Endodermal cell (in vitro differentiated cells): ENCODE results near the gene MYO15B. TPM values are rescaled to one million over a fixed set of nuclear protein-coding genes. Genes with fewer than 3 reads are reported as not detected.

ENCODE experiments used
- DNase-seq: peaks from one replicate; pipeline ENCODE4 v3.0.0-alpha.2; 2017
- H3K27ac ChIP-seq: 2 replicates; pipeline ENCODE4 v1.5.1; 2013; ENCODE audit warnings: mild to moderate bottlenecking, low read depth, low read length, moderate library complexity
- H3K27me3 ChIP-seq: 2 replicates; pipeline ENCODE4 v1.6.1; 2013; ENCODE audit warnings: mild to moderate bottlenecking, low read length, moderate library complexity; ENCODE audit not compliant: insufficient read depth, control insufficient read depth, poor library complexity, severe bottlenecking
- H3K36me3 ChIP-seq: 2 replicates; pipeline ENCODE4 v1.7.0; 2013; ENCODE audit warnings: mild to moderate bottlenecking, low read length, moderate library complexity; ENCODE audit not compliant: control insufficient read depth, insufficient read depth
- H3K4me1 ChIP-seq: one replicate; pipeline ENCODE4 v1.7.0; 2013; ENCODE audit warnings: low read length; ENCODE audit not compliant: control insufficient read depth, insufficient read depth
- H3K4me3 ChIP-seq: 2 replicates; pipeline ENCODE4 v1.5.1; 2013; ENCODE audit warnings: mild to moderate bottlenecking, low read length, moderate library complexity
- H3K9ac ChIP-seq: 2 replicates; pipeline ENCODE4 v1.6.1; 2013; ENCODE audit warnings: mild to moderate bottlenecking, low read length, moderate library complexity; ENCODE audit not compliant: poor library complexity, severe bottlenecking; ENCODE audit errors: extremely low read depth
- H3K9me3 ChIP-seq: 2 replicates; pipeline ENCODE4 v1.6.1; 2013; ENCODE audit warnings: mild to moderate bottlenecking, low read length, moderate library complexity; ENCODE audit not compliant: control insufficient read depth
- H3K27ac Mint-ChIP-seq: 2 replicates; pipeline ENCODE4 v1.8.0; 2020; ENCODE audit warnings: mixed read lengths
- H3K27me3 Mint-ChIP-seq: 2 replicates; pipeline ENCODE4 v1.8.0; 2021; ENCODE audit warnings: mild to moderate bottlenecking, mixed read lengths; ENCODE audit not compliant: insufficient read depth
- H3K36me3 Mint-ChIP-seq: 2 replicates; pipeline ENCODE4 v1.8.0; 2020; ENCODE audit warnings: low read depth, mixed read lengths
- H3K4me1 Mint-ChIP-seq: 2 replicates; pipeline ENCODE4 v1.8.0; 2020; ENCODE audit warnings: mixed read lengths
- H3K4me3 Mint-ChIP-seq: 2 replicates; pipeline ENCODE4 v1.8.0; 2020; ENCODE audit warnings: mild to moderate bottlenecking, moderate library complexity, mixed read lengths
- H3K9me3 Mint-ChIP-seq: 2 replicates; pipeline ENCODE4 v1.8.0; 2020; ENCODE audit warnings: mild to moderate bottlenecking, mixed read lengths
- WGBS, 2 experiments: methylation state at CpG; one replicate each; pipeline versions ENCODE4 v1.1.5 to v1.1.7; 2013; ENCODE audit warnings: missing lambda C conversion rate in 2 of 2, mixed read lengths in 1 of 2; ENCODE audit not compliant: insufficient coverage in 1 of 2, insufficient read length in 1 of 2; 5-methylcytosine and 5-hydroxymethylcytosine counted together
- long read RNA-seq, 4 experiments: library from polyadenylated mRNA in 2 of 4; library from RNA in 1 of 4; library from capped mRNA in 1 of 4; stranded (forward) in 3 of 4; unstranded in 1 of 4; transcript quantifications; one replicate each; pipeline ENCODE4 v2.0.0, GENCODE V29; 2020 to 2021; ENCODE audit warnings: inconsistent platforms in 1 of 4
- polyA plus RNA-seq, 2 experiments: library from polyadenylated mRNA; stranded (reverse); fragments of 50-300 nt; gene quantifications; one replicate each; pipeline ENCODE4 v1.2.3, GENCODE V29; 2013
- total RNA-seq, 2 donors: library from RNA; stranded (reverse); fragmentation: NEBNext Ultra II Directional in 1 of 2; extraction: Animal tissue kit (Norgen Biotek cat#: 25700) in 1 of 2; gene quantifications; 2 replicates in 1 of 2; 3 replicates in 1 of 2; pipeline ENCODE4 v1.2.1, GENCODE V29; 2021
- TF ChIP-seq, protein P1 (sequence below): fragments of 200-600 bp; sonication (generic); conservative IDR thresholded peaks from 2 replicates; pipeline ENCODE4 v1.5.0; 2021; ENCODE audit warnings: antibody characterized with exemption, mild to moderate bottlenecking

Gene MYO15B
- 100 to 1,000 TPM in 1 of 2 donors, 10 to 100 TPM in 1; 89.0 to 123 TPM for total RNA-seq
- 22.2 TPM for polyA plus RNA-seq (2013, experiment 1 of 2)
- 14.5 TPM for polyA plus RNA-seq (2013, experiment 2 of 2)
- long read RNA-seq, experiment 1, partial matches to known transcripts = 1 of 1 reads
- long read RNA-seq, experiment 1, other reads (novel, unspliced or antisense) = 0 of 1 reads
- long read RNA-seq, experiment 2, partial matches to known transcripts = 4 of 13 reads
- long read RNA-seq, experiment 2, other reads (novel, unspliced or antisense) = 9 of 13 reads
- long read RNA-seq, experiment 3, partial matches to known transcripts = 11 of 25 reads
- long read RNA-seq, experiment 3, other reads (novel, unspliced or antisense) = 14 of 25 reads
- long read RNA-seq, experiment 4, partial matches to known transcripts = 1 of 1 reads
- long read RNA-seq, experiment 4, other reads (novel, unspliced or antisense) = 0 of 1 reads

GRCh38 chr17:75587675-75588595 is at the start of gene MYO15B:
MYO15B (plus strand) TSS chr17:75587800; CDS start chr17:75588058, 258 bp downstream.
- H3K36me3 ChIP-seq = no peaks in the 10 kb centered on the region
- no peak within 1 kb of the TSS for H3K27ac Mint-ChIP-seq
- H3K9me3 ChIP-seq = no peaks in the 10 kb centered on the region
- H3K36me3 Mint-ChIP-seq = no peaks in the 10 kb centered on the region
- H3K9ac ChIP-seq = peak within 1 kb of the TSS; percentile 30
- no peaks in the 10 kb centered on the region for H3K4me1 ChIP-seq
- peaks cover 12% of the 10 kb centered on the region for H3K27me3 ChIP-seq
- TF ChIP-seq, protein P1, sequence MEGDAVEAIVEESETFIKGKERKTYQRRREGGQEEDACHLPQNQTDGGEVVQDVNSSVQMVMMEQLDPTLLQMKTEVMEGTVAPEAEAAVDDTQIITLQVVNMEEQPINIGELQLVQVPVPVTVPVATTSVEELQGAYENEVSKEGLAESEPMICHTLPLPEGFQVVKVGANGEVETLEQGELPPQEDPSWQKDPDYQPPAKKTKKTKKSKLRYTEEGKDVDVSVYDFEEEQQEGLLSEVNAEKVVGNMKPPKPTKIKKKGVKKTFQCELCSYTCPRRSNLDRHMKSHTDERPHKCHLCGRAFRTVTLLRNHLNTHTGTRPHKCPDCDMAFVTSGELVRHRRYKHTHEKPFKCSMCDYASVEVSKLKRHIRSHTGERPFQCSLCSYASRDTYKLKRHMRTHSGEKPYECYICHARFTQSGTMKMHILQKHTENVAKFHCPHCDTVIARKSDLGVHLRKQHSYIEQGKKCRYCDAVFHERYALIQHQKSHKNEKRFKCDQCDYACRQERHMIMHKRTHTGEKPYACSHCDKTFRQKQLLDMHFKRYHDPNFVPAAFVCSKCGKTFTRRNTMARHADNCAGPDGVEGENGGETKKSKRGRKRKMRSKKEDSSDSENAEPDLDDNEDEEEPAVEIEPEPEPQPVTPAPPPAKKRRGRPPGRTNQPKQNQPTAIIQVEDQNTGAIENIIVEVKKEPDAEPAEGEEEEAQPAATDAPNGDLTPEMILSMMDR = peak; percentile 64
- H3K4me1 Mint-ChIP-seq = peaks cover 2% of the 10 kb centered on the region
- DNase-seq = peak; percentile 93
- peaks cover 3% of the 10 kb centered on the region for H3K27me3 Mint-ChIP-seq
- peak within 1 kb of the TSS; percentile 45 for H3K4me3 ChIP-seq
- WGBS, 2 experiments = 16 to 26% methylated on average over 49 to 82 of the region's 82 CpGs
- H3K9me3 Mint-ChIP-seq = peaks cover 11% of the 10 kb centered on the region
- H3K27ac ChIP-seq = no peak within 1 kb of the TSS
- peak within 1 kb of the TSS; percentile 55 for H3K4me3 Mint-ChIP-seq

- no peak overlapping the region for H3K27ac ChIP-seq
- no peaks in the 10 kb centered on the region for H3K9me3 ChIP-seq
- no peaks in the 10 kb centered on the region for H3K27me3 ChIP-seq
- no peak for DNase-seq
- H3K36me3 ChIP-seq = no peaks in the 10 kb centered on the region
- H3K4me3 ChIP-seq = no peak overlapping the region
- no peak overlapping the region for H3K4me3 Mint-ChIP-seq
- no peaks in the 10 kb centered on the region for H3K27me3 Mint-ChIP-seq
- 90 to 94% methylated on average over 10 to 13 of the region's 13 CpGs for WGBS, 2 experiments
- no peak overlapping the region for H3K9ac ChIP-seq
- no peaks in the 10 kb centered on the region for H3K9me3 Mint-ChIP-seq
- H3K27ac Mint-ChIP-seq = no peak overlapping the region
- H3K36me3 Mint-ChIP-seq = peaks cover 11% of the 10 kb centered on the region
- peaks cover 43% of the 10 kb centered on the region for H3K4me1 Mint-ChIP-seq
- peaks cover 20% of the 10 kb centered on the region for H3K4me1 ChIP-seq
- TF ChIP-seq, protein P1 = no peak
These were observed 47.5 kb upstream of the MYO15B start for GRCh38 chr17:75539967-75540729.
